Fibroblast of mammary gland (primary cell): ENCODE data around the gene THRB.

Experiments
- DNase-seq: peaks from one replicate; pipeline ENCODE4 v3.0.0-alpha.2; 2010; ENCODE audit warnings: low read depth
- H3K4me3 ChIP-seq: 2 replicates; pipeline ENCODE4 v1.5.1; 2011; ENCODE audit warnings: low read depth, mild to moderate bottlenecking, low read length, moderate library complexity; ENCODE audit not compliant: control insufficient read depth
- TF ChIP-seq, protein P1 (sequence below): conservative IDR thresholded peaks from 2 replicates; pipeline ENCODE4 v1.5.1; 2011; ENCODE audit warnings: low read depth, low read length, inconsistent platforms; ENCODE audit not compliant: control insufficient read depth, insufficient read depth

Gene THRB

DNA sequence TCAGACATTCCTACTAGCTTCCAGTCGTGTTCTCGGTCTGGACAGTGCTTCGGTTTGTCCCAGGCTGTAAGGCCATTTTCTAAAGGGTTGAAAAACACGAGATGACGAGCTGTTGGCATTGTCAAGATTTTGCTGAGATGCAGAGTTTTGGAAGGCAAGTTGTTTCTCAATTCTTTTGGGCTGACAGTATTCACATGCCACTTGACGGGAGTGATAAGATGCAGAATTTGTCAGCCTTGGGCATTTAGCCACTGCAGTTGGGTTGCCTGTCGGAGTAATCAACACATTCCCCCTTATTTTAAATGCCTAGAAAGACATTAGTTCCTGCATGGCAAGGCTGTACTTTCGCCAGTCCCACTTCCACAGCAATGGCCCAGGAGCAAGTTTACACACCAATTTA is 304.4 kb downstream of the THRB start:
- no peak for DNase-seq
- TF ChIP-seq, protein P1, sequence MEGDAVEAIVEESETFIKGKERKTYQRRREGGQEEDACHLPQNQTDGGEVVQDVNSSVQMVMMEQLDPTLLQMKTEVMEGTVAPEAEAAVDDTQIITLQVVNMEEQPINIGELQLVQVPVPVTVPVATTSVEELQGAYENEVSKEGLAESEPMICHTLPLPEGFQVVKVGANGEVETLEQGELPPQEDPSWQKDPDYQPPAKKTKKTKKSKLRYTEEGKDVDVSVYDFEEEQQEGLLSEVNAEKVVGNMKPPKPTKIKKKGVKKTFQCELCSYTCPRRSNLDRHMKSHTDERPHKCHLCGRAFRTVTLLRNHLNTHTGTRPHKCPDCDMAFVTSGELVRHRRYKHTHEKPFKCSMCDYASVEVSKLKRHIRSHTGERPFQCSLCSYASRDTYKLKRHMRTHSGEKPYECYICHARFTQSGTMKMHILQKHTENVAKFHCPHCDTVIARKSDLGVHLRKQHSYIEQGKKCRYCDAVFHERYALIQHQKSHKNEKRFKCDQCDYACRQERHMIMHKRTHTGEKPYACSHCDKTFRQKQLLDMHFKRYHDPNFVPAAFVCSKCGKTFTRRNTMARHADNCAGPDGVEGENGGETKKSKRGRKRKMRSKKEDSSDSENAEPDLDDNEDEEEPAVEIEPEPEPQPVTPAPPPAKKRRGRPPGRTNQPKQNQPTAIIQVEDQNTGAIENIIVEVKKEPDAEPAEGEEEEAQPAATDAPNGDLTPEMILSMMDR: no peak
- no peak overlapping the region for H3K4me3 ChIP-seq

DNA sequence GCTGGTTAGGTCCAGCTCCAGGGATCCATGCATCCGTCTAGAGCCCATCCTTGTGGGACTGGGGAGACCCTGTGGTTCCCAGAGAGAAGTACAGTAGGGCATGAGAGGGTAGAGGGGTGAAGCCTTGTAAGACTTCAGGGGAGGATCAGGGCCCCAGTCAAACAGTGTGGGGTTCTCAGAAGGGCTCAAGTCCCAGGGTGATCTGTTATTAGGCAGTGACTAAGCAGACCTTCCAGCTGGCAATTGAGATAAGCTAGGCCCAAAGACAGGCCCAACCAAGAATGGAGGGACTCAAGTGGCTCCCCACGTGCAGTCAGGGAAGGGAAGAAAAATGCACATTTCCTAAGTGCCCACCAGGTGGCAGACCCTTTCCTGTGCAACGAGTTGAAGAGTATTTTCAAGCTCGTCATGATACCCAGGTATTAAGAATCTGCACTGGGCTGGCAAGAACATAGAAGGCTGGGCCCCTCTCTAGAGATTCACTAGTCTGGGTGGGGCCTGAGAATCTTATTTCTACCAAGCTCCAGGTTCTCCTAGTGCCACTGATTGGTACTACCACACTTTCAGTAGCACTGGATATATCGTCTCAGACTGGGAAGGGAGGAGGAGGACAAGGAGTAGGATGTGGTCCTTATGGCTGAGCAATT is 308.8 kb downstream of the THRB start:
- H3K4me3 ChIP-seq: no peak overlapping the region
- peak; percentile 82 for DNase-seq
- TF ChIP-seq, protein P1: peak; percentile 68

DNA sequence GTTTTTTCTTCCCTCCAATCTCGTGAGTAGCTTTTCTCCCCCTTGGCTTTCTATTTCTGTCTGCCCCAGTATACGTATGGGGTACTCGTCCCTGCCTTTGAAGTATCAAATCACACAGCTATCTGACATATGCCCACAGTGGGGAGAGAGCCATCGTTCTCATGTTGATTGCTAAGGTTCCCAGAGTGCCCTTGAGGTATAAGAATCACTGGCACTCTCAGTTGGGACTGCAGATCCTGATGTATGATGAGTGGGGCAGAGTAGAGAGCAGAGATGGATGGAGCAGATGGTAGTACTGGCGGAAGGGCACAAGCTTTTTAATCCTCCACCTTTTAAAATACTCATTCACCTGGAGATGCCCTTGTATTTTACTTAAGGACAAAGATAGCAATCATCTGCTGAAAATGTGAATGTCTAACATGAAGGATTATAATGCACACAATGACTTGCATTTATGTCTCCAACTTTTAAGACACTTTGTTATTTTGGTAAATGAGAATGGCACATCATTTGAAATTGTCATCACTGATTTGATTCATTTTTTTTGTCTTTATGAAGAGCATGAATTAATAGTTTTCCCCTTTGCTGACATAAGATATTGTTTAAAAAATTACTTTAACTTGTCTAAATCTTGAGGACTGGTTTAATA is 310.0 kb downstream of the THRB start:
- TF ChIP-seq, protein P1: no peak
- no peak overlapping the region for H3K4me3 ChIP-seq
- no peak for DNase-seq

DNA sequence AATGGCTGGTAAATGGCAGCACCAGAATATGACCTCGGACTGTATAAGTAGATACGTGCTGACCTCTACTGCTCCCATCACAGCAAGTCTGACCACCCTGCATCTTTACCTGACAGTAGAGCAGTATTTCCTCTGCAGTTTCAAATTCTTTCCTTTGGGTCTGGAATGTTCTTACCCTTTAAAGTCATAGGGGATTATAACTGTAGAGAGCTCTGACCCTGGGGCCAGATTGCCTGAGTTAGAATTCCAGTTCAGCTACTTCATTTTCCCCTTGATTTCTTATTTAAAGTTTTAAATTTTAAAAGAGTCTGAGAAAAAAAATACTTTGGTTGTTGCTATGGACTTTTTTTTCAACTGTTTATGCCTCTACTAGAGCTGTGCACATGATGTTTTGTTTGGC is 311.9 kb downstream of the THRB start:
- no peak for DNase-seq
- no peak overlapping the region for H3K4me3 ChIP-seq
- TF ChIP-seq, protein P1: no peak

DNA sequence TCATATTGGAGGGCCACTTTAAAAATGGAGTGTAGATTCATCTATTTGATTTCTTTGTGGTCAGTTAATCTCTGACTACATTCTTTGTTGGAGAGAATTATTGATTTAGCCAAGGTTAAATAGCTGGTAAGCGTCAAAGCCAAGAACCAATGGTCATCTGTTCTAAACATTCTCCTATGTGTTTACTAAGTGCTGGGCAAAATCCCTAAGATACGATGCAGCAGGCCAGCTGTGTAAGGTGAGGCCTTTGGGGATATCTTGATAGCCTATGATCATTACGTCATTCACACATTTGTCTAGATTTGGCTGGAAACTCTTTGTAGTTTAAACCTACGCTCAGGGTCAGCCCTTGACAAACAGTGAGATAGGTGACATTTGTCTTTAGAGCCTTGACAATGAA is 313.4 kb downstream of the THRB start:
- TF ChIP-seq, protein P1: no peak
- H3K4me3 ChIP-seq: no peak overlapping the region
- no peak for DNase-seq

DNA sequence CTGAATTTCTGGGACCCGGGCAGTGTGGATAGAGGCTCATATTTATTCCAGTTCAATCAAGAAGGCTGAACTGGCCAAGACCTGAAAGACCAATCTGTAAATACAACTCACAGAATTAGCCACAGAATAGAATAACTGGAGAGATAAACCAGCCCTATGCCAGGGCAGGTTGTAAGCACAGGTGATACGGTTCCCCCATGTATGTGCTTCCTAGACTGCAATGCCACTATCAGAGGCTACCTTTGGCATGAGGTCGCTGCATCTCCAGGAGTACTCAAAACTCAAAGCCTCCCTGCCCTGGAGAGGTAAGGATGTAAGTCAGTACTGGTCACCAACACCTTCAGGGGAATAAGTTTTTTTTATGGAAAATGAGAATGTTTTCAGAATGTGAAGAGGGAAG is 314.0 kb downstream of the THRB start:
- DNase-seq: no peak
- H3K4me3 ChIP-seq: no peak overlapping the region
- TF ChIP-seq, protein P1: no peak
